Chondrocyte (in vitro differentiated cells): Measurements from ENCODE around the gene PTPN3. TPM values are rescaled to one million over a fixed set of nuclear protein-coding genes. Genes with fewer than 3 reads are reported as not detected.

Source experiments
- DNase-seq: peaks from one replicate; pipeline ENCODE4 v3.0.0; 2021; ENCODE audit warnings: mixed read lengths, low spot score
- H3K27ac Mint-ChIP-seq: one replicate; pipeline ENCODE4 v1.8.0; 2021; ENCODE audit warnings: mild to moderate bottlenecking, moderate library complexity, mixed read lengths; ENCODE audit not compliant: unreplicated experiment
- H3K27me3 Mint-ChIP-seq: 2 replicates; pipeline ENCODE4 v1.8.0; 2021; ENCODE audit warnings: low read depth, mixed read lengths
- H3K36me3 Mint-ChIP-seq: 2 replicates; pipeline ENCODE4 v1.8.0; 2021; ENCODE audit warnings: low read depth, mixed read lengths
- H3K4me1 Mint-ChIP-seq: 2 replicates; pipeline ENCODE4 v1.8.0; 2021; ENCODE audit warnings: low read depth, mild to moderate bottlenecking, mixed read lengths
- H3K4me3 Mint-ChIP-seq: one replicate; pipeline ENCODE4 v1.8.0; 2021; ENCODE audit warnings: mild to moderate bottlenecking, moderate library complexity, mixed read lengths; ENCODE audit not compliant: unreplicated experiment
- H3K9me3 Mint-ChIP-seq: 2 replicates; pipeline ENCODE4 v1.8.0; 2021; ENCODE audit warnings: low read depth, mixed read lengths
- total RNA-seq: library from RNA; stranded (reverse); gene quantifications from 3 replicates; pipeline ENCODE4 v1.2.1, GENCODE V29; 2021
- TF ChIP-seq, protein P1 (sequence below): fragments of 200-600 bp; sonication (generic); IDR thresholded peaks from 2 replicates; pipeline ENCODE4 v1.5.0; 2021; ENCODE audit warnings: antibody characterized with exemption, mild to moderate bottlenecking, moderate library complexity

The PTPN3 gene
- total RNA-seq, 1 donor from 2014 or later = 7.2 TPM

GRCh38 chr9:109421026-109421970 lies 76.8 kb downstream of the PTPN3 start:
- Mint-ChIP-seq H3K9me3 (no peaks in the 10 kb centered on the region), H3K27ac (no peak overlapping the region), H3K36me3 (peaks cover 12% of the 10 kb centered on the region), H3K4me3 (no peak overlapping the region), H3K27me3 (no peaks in the 10 kb centered on the region), H3K4me1 (no peaks in the 10 kb centered on the region)
- TF ChIP-seq, protein P1, sequence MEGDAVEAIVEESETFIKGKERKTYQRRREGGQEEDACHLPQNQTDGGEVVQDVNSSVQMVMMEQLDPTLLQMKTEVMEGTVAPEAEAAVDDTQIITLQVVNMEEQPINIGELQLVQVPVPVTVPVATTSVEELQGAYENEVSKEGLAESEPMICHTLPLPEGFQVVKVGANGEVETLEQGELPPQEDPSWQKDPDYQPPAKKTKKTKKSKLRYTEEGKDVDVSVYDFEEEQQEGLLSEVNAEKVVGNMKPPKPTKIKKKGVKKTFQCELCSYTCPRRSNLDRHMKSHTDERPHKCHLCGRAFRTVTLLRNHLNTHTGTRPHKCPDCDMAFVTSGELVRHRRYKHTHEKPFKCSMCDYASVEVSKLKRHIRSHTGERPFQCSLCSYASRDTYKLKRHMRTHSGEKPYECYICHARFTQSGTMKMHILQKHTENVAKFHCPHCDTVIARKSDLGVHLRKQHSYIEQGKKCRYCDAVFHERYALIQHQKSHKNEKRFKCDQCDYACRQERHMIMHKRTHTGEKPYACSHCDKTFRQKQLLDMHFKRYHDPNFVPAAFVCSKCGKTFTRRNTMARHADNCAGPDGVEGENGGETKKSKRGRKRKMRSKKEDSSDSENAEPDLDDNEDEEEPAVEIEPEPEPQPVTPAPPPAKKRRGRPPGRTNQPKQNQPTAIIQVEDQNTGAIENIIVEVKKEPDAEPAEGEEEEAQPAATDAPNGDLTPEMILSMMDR = no peak
- DNase-seq = no peak

DNA sequence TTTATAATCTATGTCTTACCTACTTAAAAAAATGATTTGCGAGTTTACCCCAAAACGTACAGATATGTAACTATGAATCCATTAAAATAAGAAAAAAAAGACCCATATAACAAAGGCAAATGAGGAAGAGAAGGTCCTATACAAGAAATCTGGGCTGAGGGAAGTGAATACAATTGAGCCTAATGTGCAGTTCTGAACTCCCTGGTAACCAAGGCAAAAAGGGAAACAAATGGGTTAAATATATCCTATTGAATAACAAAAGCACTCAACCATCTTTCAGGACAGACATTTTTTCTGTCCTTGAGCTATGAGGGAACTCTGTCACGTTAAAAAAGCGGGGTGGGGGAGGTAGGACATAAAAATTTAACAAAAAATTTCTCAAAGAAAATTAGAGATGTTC lies 78.6 kb downstream of the PTPN3 start:
- no peaks in the 10 kb centered on the region for H3K4me1 Mint-ChIP-seq
- no peaks in the 10 kb centered on the region for H3K27me3 Mint-ChIP-seq
- H3K9me3 Mint-ChIP-seq = no peaks in the 10 kb centered on the region
- H3K36me3 Mint-ChIP-seq = peaks cover 17% of the 10 kb centered on the region
- no peak for DNase-seq
- H3K4me3 Mint-ChIP-seq = no peak overlapping the region
- no peak overlapping the region for H3K27ac Mint-ChIP-seq
- TF ChIP-seq, protein P1 = no peak

DNA sequence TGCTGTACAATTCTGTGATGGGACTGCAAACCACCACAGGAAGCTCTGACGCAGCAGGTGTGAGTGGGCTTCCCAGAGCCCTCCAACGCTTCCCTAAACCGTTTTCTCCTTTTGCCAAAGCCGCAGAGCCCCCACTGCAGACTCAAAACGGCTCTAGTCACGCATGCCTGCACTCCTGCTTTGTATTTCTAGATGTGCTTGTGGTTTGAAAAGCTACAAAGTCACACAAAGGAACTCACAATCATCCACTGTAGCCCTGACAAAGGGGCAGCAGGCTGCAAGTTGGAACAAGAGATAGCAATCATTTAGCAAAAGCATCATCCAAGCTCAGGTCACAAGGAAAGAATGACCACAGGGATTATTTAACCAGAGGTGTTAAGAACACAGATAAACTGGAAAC lies 79.3 kb downstream of the PTPN3 start:
- TF ChIP-seq, protein P1 = no peak
- Mint-ChIP-seq H3K4me1 (no peaks in the 10 kb centered on the region), H3K27me3 (no peaks in the 10 kb centered on the region), H3K27ac (no peak overlapping the region), H3K4me3 (no peak overlapping the region), H3K9me3 (no peaks in the 10 kb centered on the region), H3K36me3 (peaks cover 17% of the 10 kb centered on the region)
- no peak for DNase-seq

- Mint-ChIP-seq H3K9me3 (no peaks in the 10 kb centered on the region), H3K27me3 (no peaks in the 10 kb centered on the region), H3K36me3 (peaks cover 19% of the 10 kb centered on the region), H3K4me1 (no peaks in the 10 kb centered on the region), H3K4me3 (no peak overlapping the region), H3K27ac (no peak overlapping the region)
- TF ChIP-seq, protein P1 = no peak
- DNase-seq = no peak
Observed at GRCh38 chr9:109417585-109418544, 80.2 kb downstream of the PTPN3 start.

GRCh38 chr9:109417054-109417453 lies 81.1 kb downstream of the PTPN3 start:
- TF ChIP-seq, protein P1 = no peak
- no peaks in the 10 kb centered on the region for H3K9me3 Mint-ChIP-seq
- H3K4me3 Mint-ChIP-seq = no peak overlapping the region
- H3K27ac Mint-ChIP-seq = no peak overlapping the region
- H3K36me3 Mint-ChIP-seq = peaks cover 19% of the 10 kb centered on the region
- H3K27me3 Mint-ChIP-seq = no peaks in the 10 kb centered on the region
- H3K4me1 Mint-ChIP-seq = no peaks in the 10 kb centered on the region
- no peak for DNase-seq
